IPS DF 4.7 (cell line): ENCODE results near the gene TRIM68.

Experiments used
- DNase-seq: peaks from one replicate; pipeline ENCODE4 v3.0.0-alpha.2; 2013; ENCODE audit warnings: low spot score; ENCODE audit errors: extremely low read depth

TRIM68 gene

DNA sequence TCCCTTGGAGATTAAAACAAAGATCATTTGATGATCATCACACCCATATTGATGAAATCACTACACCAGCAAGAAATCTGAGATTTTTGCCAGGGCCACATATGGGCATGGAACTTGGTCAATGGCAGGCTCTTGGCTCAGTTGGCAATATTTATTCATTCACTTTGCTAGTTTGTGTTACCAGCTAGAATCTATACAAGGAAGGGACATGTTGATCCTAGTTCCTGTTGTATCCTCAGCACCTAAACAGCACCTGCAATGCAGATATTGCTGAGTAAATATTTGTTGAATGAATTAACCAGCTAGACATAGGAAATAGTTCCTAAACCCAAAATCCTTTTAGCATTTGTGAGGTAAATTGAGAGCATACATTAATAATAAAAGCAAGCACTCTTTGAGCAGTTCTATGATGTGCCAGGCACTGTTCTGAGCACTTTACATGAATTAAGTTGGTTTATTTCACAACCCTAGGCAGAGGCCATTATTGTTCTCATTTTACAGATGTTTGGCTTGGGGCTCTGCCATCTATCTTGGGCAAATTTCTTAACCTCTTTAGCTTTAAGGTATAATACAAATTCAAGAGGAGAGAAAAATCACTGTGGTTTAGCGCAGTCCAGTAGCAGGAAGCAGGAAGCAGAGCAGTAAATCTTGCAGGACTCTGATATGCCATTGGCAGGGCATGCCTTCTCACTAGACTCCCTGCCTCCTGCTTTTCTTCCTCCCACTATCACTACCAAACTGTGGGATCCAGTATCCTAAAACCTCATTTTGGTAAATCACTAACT lies 1.6 kb downstream of the TRIM68 start:
- DNase-seq = no peak

DNA sequence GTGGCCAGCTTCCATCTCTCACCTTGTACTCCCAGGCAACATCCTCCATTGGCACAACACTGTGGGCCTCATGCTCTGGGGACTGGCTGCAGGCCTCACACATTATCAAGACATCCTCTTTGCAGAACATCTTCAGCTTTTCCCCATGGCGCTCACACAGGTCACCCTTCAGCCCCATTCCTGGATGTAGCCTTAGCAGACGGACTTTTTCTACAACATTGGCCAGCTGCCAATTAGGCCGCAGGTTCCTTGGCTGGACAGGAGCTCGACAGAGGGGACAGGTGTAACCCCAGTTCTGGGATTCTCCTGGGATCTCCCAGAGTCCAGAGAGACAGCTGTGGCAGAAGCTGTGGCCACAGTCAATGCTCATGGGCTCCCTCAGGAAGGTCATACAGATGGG lies 3.0 kb downstream of the TRIM68 start:
- no peak for DNase-seq

DNA sequence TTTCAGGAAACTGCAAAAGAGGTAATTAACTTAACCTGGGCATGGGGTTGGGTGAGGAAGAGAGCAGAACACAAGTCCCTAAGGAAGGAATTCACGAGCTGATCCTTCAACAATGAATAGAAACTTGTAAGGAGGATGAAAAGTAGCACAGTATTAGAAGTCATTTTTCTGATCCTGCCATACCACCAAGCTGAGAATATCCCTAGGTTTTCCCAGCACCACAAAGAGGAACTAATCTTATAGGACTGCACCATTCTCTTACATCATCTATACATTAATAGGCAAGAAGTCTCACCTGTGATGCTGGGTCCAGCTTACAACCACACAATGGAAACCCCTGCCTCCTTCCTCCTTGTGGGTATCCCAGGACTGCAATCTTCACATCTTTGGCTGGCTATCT lies 14.3 kb downstream of the TRIM68 start, which contains the start of gene OR52I1:
Gene OR52I1 (plus strand): TSS at position 301 of the 400 bp plus-strand sequence. CDS start 0 bp downstream, at position 301.
- no peak for DNase-seq

DNA sequence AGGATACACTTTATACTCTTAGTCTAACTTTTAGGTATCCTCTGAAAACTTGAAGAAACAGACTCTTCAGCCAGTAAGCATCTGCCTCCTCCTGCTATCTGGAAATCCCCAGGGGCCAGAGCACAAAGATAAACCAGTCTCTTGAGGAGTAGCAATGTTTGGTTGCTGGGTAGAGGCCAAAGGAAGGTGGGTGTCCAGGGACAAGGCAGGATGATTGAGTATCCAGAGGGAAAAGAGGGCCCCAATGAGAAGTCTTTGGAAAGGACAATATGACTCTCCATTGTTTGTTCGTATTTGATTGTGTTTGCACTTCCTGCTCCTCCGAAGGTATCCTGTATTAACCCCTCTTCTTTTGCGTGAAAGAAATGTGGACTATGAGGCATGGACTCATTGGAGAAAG lies 19.0 kb downstream of the TRIM68 start:
- no peak for DNase-seq

DNA sequence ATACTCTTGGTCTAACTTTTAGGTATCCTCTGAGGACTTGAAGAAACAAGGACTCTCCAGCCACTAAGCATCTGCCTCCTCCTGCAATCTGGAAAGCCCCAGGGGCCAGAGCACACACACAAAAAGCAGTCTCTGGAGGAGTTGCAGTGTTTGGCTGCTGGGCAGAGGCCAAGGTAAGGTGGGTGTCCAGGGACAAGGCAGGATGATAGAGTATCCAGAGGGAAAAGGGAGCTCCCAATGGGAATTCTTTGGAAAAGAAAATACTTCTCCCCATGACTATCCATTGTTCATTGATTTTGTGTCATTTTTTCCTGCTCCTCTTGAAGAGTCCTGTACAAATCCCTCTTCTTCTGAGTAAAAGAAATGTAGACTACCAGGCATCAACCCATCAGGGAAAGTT lies 26.6 kb downstream of the TRIM68 start, which contains the start of gene OR52I2:
Gene OR52I2 (plus strand): TSS at position 301 of the 400 bp plus-strand sequence.
- no peak for DNase-seq

DNA sequence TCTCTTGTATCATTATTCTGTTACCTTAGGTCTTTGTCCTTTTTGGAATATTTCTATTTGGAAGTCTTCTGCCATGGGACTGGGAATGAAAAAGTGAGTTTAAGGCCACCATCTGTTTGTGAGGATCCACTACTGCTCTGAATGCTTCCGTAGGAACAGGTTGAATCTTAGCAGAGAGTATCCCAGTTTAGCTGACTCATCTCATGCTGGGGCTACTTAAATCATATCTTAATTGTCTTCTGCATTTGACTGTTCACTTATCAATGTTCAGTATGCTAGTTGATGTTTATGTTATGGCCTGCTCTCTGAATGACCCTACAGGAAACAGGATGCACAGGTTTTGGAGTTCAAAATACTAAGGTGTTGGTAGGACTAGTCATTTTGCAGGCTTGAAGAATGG lies 27.9 kb downstream of the TRIM68 start:
- no peak for DNase-seq

DNA sequence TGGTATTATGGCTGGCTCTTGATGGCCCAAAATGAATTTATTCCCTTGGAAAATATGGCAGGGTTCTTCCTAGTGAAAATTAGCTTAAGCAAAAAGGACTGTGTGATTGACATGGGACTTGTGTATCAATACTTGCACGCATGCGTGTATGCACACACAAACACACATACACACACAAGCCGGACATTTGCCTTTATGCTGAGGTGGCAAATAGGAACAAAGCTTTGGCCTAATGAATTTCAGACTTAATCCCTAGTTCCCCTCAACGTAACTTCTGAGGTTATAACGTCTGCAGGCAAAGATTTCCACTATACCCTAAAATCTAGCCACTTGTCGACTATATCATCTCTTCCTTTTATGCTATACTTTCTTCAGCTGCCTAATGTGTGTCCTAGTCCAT lies 29.4 kb downstream of the TRIM68 start:
- no peak for DNase-seq

DNA sequence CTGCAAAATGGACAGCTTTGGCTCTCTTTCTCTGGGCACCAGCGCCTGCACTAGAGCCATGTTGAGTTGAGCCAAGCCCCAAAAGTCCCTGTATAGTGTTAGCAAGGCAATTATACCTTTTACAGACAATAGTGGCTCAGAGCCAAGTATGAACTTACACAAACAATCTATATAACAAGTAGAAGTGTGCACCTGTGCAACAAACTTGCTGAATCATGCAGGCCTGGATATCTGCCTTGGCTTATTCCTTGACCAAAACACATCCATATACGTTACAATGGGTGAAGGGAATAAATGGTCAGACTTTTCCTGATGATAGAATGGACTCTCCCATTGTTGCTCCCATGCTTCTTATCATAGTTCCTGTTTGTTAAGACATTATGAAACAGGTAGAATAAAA lies 30.3 kb downstream of the TRIM68 start:
- DNase-seq = no peak

DNA sequence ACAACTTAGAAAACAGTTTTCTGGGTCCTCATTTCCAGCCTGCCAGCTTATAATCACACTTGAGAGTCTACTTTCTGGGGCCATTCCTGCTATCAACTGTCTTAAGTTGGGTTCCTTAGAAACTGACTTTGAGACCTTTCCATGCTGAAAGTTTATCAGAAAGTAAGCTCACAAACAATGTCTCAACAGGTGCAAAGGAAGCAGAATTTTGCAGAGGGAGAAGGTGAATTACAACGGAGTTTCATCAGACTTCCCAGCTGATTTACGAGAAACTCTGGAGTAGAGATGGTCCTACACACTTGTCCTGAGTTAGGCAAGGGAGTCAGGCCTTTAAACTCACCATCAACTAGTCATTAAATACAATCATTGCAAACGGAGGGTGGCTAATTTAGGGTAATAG lies 31.2 kb downstream of the TRIM68 start:
- no peak for DNase-seq

DNA sequence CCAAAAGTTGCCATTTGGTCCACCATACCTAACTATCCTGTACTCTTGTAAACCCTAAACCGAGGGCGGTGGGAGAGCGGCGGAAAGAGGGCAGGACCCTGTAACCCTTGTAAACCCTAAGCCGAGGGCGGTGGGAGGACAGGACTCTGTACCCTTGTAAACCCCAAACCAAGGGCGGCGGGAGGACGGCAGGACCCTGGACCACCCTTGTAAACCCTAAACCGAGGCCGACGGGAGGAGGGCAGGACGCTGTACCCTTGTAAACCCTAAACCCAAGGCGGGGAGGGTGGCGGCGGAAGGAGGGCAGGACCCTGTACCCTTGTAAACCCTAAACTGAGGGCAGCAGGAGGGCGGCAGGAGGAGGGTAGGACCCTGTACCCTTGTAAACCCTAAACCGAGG lies 39.0 kb downstream of the TRIM68 start:
- DNase-seq = no peak

DNA sequence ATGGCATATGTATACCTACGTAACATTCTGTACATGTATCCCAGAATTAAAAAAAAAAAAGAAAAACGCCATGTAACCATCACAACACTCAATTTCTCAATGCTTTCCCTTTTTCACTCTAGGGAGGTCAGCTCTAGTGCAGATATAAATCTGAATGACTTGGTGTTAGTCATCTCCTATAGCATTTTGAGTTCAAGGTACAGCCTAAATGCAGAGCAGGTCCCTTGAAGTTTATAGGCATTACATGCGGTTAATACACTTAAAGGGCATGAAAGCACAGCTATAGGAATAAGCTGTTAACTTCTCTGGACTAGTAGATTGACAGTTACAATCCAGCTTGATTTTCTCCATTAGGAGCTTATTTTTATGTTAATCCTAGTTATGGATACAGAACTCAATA lies 42.7 kb downstream of the TRIM68 start:
- no peak for DNase-seq

DNA sequence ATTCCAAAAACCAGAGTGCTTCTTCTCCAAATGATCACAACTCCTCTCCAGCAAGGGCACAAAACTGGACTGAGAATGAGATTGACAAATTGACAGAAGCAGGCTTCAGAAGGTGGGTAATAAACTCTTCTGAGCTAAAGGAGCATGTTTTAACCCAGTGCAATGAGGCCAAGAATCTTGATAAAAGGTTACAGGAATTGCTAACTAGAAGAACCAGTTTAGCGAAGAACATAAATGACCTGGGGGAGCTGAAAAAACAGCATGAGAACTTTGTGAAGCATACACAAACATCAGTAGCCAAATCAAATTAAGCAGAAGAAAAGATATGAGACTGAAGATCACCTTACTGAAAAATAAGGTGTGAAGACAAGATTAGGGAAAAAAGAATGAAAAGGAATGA lies 47.6 kb downstream of the TRIM68 start:
- no peak for DNase-seq

DNA sequence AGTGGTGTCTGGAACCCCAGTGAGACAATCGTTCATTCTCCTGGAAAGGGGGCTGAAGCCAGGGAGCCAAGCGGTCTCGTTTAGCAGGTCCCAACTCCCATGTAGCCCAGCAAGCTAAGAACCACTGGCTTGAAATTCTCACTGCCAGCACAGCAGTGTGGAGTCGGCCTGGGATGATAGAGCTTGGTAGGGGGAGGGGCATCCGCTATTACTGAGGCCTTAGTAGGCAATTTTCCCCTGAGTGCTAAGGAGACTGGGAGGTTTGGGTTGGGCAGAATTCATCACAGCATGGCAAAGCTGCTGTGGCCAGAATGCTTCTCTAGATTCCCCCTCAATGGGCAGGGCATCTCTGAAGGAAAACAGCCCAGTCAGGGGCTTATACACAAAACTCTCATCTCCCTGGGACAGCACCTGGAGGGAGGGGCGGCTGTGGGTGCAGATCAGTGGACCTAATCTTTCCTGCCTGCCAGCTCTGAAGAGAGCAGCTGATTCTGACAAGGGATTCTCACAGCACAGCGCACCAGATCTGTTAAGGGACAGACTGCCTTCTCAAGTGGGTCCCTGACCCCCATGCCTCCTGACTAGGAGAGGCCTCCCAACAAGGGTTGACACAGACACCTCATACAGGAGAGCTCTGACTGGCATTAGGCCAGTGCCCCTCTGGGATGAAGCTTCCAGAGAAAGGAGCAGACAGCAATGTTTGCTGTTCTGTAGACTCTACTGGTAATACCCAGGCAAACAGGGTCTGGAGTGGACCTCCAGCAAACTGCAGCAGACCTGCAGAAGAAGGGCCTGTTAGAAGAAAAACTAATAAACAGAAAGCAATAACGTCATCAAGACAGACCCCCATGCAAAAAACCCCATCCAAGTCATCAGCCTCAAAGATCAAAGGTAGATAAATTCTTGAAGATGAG lies 48.2 kb downstream of the TRIM68 start:
- DNase-seq = no peak

DNA sequence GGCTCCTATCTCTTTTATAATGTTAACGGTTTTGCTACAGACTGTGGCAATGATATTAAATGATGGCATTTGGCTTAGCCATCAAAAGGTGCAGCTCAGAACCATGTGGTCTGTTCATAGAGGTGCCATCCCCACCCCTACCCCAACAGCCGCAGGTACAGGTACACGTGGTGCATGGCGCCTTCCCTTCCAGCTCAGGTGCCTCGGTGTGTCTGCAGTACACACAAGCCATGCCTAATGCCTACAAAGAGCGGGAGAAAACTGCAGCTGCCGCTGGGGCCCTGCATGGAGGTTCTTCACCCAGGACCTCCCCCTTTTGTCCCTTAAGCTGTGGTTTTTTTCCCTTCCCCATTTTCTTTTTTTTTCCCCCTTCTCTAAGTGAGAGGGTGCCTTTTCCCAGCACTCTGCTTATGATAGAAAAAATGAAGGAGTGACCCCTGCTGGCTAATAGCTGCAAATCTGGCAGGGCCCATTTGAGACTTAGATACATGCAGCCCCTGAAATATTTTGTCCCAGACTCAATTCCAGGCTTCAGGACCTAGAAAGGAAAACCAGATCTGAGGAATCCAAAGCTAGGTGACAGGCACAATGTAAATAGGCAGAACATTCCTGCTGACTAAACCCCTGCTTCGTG lies 56.6 kb downstream of the TRIM68 start:
- no peak for DNase-seq
